Type B pancreatic cell (in vitro differentiated cells): Measurements from ENCODE around the gene TMSB4X. TPM values are rescaled to one million over a fixed set of nuclear protein-coding genes. Genes with fewer than 3 reads are reported as not detected.

Experiments used
- DNase-seq: peaks from one replicate; pipeline ENCODE4 v3.0.0; 2021; ENCODE audit warnings: mixed read lengths; ENCODE audit not compliant: unreplicated experiment; ENCODE audit errors: extremely low spot score
- H3K27ac Mint-ChIP-seq: 2 replicates; pipeline ENCODE4 v1.8.0; 2021; ENCODE audit warnings: mild to moderate bottlenecking, mixed read lengths
- H3K27me3 Mint-ChIP-seq: 2 replicates; pipeline ENCODE4 v1.8.0; 2021; ENCODE audit warnings: mixed read lengths
- H3K36me3 Mint-ChIP-seq: 2 replicates; pipeline ENCODE4 v1.8.0; 2021; ENCODE audit warnings: mixed read lengths
- H3K4me1 Mint-ChIP-seq: one replicate; pipeline ENCODE4 v1.8.0; 2021; ENCODE audit warnings: mixed read lengths; ENCODE audit not compliant: unreplicated experiment
- H3K4me3 Mint-ChIP-seq: 2 replicates; pipeline ENCODE4 v1.8.0; 2021; ENCODE audit warnings: mild to moderate bottlenecking, mixed read lengths
- H3K9me3 Mint-ChIP-seq: 2 replicates; pipeline ENCODE4 v1.8.0; 2021; ENCODE audit warnings: mixed read lengths
- CTCF ChIP-seq: fragments of 200-600 bp; sonication (generic); conservative IDR thresholded peaks from 2 replicates; pipeline ENCODE4 v1.5.0; 2021; ENCODE audit warnings: antibody characterized with exemption, mild to moderate bottlenecking
- total RNA-seq: library from RNA; stranded (reverse); gene quantifications from 2 replicates; pipeline ENCODE4 v1.2.1, GENCODE V29; 2021; ENCODE audit warnings: low replicate concordance

The TMSB4X gene
- total RNA-seq, 1 donor from 2014 or later: 1,981 TPM

GRCh38 chrX:12997906-12998687 lies 23.2 kb downstream of the TMSB4X start:
- H3K27ac Mint-ChIP-seq: no peak overlapping the region
- no peaks in the 10 kb centered on the region for H3K9me3 Mint-ChIP-seq
- H3K4me3 Mint-ChIP-seq: no peak overlapping the region

GRCh38 chrX:12999422-12999821 lies 24.5 kb downstream of the TMSB4X start:
- H3K27me3 Mint-ChIP-seq: no peaks in the 10 kb centered on the region
- no peak for DNase-seq
- H3K9me3 Mint-ChIP-seq: no peaks in the 10 kb centered on the region
- H3K27ac Mint-ChIP-seq: no peak overlapping the region
- H3K4me1 Mint-ChIP-seq: peaks cover 19% of the 10 kb centered on the region
- TF ChIP-seq CTCF: no peak
- no peak overlapping the region for H3K4me3 Mint-ChIP-seq
- H3K36me3 Mint-ChIP-seq: no peaks in the 10 kb centered on the region

More at GRCh38 chrX:12997906-12998687, 23.2 kb downstream of the TMSB4X start:
- no peak for DNase-seq
- Mint-ChIP-seq H3K27me3 (no peaks in the 10 kb centered on the region), H3K36me3 (no peaks in the 10 kb centered on the region), H3K4me1 (peaks cover 19% of the 10 kb centered on the region)
- TF ChIP-seq CTCF: no peak

GRCh38 chrX:13000301-13000811 lies 25.4 kb downstream of the TMSB4X start:
- DNase-seq: no peak
- Mint-ChIP-seq H3K4me1 (peaks cover 19% of the 10 kb centered on the region), H3K27ac (no peak overlapping the region), H3K4me3 (no peak overlapping the region), H3K36me3 (no peaks in the 10 kb centered on the region), H3K27me3 (no peaks in the 10 kb centered on the region), H3K9me3 (peaks cover 4% of the 10 kb centered on the region)
- no peak for TF ChIP-seq CTCF

- TF ChIP-seq CTCF: no peak
- no peak for DNase-seq
- Mint-ChIP-seq H3K27me3 (no peaks in the 10 kb centered on the region), H3K4me3 (no peak overlapping the region), H3K9me3 (peaks cover 4% of the 10 kb centered on the region), H3K27ac (no peak overlapping the region), H3K4me1 (peaks cover 19% of the 10 kb centered on the region), H3K36me3 (no peaks in the 10 kb centered on the region)
These were observed 26.2 kb downstream of the TMSB4X start for GRCh38 chrX:13001097-13001496.

GRCh38 chrX:13001961-13002671 lies 27.2 kb downstream of the TMSB4X start:
- peaks cover 4% of the 10 kb centered on the region for H3K9me3 Mint-ChIP-seq
- H3K36me3 Mint-ChIP-seq: no peaks in the 10 kb centered on the region
- no peak overlapping the region for H3K27ac Mint-ChIP-seq
- H3K4me1 Mint-ChIP-seq: peaks cover 19% of the 10 kb centered on the region
- no peaks in the 10 kb centered on the region for H3K27me3 Mint-ChIP-seq
- no peak overlapping the region for H3K4me3 Mint-ChIP-seq
- DNase-seq: no peak
- no peak for TF ChIP-seq CTCF
